AG09309 (cell line): Measurements from ENCODE around the gene ARL5C.
A peak's percentile ranks its signal among the peaks of the same experiment; 100 is the strongest.

ENCODE experiments used
- DNase-seq: peaks from one replicate; pipeline ENCODE4 v3.0.0-alpha.2; 2010; ENCODE audit warnings: low read depth
- H3K4me3 ChIP-seq: 2 replicates; pipeline ENCODE4 v1.5.1; 2011; ENCODE audit warnings: mild to moderate bottlenecking, low read depth, low read length, moderate library complexity; ENCODE audit not compliant: control insufficient read depth
- TF ChIP-seq, protein P1 (sequence below): IDR thresholded peaks from 2 replicates; pipeline ENCODE4 v1.5.1; 2011; ENCODE audit warnings: mild to moderate bottlenecking, low read depth, low read length, inconsistent platforms; ENCODE audit not compliant: insufficient read depth, control insufficient read depth; ENCODE audit errors: missing control alignments

The ARL5C gene

DNA sequence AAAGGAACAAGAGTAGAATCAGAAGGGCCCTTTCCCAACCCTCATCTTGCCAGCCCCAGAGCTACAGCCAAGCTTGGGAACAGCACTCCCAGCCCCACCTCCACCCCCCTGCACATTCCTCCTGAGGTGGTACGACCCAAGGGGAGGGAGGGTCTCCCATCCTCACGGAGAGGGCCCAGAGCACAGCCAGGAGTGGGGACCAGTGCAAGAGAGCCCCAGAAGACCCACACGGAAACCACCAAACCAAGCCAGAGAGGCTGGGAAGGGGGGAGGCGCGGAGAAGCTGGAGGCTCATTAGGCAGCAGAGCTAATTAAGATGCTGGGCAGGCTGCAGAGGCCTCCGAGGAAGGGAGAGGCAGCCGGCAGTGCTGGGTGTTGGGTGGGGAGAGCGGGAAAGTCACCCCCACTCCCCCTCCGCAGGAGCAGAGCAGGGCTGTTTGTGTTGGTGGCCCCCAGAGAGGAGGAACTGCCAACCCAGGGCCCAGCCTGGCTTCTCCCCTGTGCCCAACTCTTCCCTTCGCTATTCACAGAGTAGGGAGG lies 29.1 kb upstream of the ARL5C start:
- no peak for DNase-seq
- TF ChIP-seq, protein P1, sequence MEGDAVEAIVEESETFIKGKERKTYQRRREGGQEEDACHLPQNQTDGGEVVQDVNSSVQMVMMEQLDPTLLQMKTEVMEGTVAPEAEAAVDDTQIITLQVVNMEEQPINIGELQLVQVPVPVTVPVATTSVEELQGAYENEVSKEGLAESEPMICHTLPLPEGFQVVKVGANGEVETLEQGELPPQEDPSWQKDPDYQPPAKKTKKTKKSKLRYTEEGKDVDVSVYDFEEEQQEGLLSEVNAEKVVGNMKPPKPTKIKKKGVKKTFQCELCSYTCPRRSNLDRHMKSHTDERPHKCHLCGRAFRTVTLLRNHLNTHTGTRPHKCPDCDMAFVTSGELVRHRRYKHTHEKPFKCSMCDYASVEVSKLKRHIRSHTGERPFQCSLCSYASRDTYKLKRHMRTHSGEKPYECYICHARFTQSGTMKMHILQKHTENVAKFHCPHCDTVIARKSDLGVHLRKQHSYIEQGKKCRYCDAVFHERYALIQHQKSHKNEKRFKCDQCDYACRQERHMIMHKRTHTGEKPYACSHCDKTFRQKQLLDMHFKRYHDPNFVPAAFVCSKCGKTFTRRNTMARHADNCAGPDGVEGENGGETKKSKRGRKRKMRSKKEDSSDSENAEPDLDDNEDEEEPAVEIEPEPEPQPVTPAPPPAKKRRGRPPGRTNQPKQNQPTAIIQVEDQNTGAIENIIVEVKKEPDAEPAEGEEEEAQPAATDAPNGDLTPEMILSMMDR = no peak
- H3K4me3 ChIP-seq = no peak overlapping the region

DNA sequence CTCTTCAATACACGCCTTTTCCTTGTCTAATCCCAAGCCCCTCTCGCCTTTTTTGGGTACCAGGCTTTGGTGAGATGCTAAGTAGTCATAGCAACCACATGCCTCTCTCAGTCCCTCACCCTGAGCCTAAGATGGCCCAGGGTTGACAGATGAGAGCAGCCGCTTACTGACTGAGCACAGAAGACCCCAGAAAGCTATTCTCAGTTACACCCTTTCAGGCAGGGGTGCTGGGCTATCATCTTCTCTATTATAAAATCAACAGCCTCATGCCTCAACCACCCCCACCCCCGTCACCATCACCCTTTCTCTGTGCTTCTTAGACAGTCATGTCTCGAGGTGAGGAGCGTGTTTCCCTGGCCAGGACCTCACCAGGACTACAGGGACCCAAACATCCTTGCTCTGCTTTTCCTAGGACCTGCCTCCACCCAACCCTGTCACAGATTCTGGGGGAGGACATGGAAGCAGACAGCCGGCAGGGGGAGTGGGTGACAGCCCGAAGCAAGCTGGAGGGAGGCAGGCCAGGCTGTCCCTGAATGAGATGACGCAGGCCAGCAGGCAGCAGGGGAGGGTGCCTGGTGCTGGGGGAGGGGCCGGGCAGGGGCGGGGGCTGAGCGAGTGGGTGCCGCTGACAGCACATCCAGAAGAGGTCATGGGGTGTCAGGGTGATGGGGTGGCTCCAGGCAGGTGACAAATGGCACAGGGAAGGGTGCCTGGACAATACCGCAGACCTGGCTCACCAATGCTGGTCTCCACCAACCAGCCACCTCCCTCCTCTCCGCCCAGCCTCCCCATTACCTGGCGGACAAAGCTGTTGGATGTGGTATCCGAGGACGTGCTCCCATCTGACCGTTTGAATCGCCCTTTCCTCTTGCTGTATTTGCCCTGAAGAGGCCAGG lies 28.4 kb upstream of the ARL5C start:
- H3K4me3 ChIP-seq = no peak overlapping the region
- no peak for DNase-seq
- TF ChIP-seq, protein P1 = peak; percentile 48

DNA sequence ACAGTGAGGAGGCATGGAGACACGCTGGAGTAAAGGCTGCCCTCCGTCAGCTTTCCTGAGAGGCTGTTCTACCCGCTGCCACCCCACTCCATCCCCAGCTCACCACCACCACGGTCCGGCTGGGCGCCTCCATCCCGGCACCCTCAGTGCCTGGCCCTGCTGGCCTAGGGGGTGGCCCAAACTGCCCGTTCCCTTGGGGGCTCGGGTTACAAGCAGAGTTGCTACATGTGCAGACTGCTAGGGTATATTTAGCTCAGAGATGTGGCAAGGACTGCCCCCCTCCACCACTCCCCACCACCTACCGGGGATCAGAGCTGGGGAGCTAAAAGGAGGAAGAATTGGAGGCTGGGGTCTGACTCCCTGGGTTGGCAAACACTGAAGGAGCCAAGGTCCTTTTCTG lies 27.4 kb upstream of the ARL5C start:
- DNase-seq = no peak
- no peak overlapping the region for H3K4me3 ChIP-seq
- TF ChIP-seq, protein P1 = no peak

DNA sequence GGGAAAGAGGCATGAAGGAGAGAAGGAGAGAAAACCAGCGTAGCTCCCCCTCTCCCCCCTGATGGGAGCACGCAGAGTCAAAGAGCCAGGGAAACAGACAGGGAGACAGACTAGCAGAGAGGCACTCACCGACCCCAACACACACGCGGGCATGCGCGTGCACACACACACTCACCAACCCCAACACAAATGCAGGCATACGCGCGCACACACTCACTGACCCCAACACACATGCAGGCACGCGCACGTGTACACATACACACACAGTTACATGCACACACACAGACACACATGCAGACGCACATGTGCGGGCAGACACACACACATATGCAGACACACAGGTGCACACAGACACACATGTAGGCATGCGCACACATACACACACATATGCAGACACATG lies 26.9 kb upstream of the ARL5C start:
- TF ChIP-seq, protein P1 = no peak
- DNase-seq = no peak
- no peak overlapping the region for H3K4me3 ChIP-seq

DNA sequence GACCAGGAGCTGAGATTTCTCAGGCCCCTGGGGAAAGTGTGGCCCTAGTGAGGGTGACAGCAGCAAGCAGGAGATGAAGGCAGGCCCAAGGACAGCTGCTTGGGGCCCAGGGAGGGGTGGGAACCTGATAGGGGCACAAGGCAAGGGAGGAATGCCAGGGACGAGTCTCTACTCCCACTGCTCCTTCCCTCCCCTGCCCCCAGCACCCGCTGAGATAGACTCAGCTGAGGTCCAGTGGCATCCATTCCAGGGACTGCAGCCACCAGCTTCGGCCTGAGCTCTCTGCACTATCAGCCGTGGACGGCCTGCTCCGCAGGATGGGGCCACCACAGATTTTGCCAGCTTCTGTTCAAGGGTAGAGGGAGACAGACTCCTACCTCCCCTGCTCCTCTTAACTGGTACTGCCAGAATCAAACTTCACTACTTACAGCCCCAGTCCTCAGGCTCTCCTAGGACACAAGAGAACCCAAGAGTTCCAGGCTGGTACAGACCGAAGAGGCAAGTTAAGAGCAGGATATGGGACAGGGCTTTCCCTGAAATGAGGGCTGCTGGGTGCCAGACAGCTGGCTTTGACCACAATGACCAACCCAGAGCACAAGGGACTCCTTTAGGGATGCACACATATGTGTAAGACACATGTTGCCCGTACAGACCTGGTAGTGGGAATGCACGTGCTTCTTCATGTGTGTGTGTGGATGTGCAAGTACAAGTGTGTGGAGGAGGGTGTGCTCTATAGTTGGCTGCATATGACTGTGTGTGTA lies 26.0 kb upstream of the ARL5C start:
- H3K4me3 ChIP-seq = no peak overlapping the region
- TF ChIP-seq, protein P1 = no peak
- no peak for DNase-seq

DNA sequence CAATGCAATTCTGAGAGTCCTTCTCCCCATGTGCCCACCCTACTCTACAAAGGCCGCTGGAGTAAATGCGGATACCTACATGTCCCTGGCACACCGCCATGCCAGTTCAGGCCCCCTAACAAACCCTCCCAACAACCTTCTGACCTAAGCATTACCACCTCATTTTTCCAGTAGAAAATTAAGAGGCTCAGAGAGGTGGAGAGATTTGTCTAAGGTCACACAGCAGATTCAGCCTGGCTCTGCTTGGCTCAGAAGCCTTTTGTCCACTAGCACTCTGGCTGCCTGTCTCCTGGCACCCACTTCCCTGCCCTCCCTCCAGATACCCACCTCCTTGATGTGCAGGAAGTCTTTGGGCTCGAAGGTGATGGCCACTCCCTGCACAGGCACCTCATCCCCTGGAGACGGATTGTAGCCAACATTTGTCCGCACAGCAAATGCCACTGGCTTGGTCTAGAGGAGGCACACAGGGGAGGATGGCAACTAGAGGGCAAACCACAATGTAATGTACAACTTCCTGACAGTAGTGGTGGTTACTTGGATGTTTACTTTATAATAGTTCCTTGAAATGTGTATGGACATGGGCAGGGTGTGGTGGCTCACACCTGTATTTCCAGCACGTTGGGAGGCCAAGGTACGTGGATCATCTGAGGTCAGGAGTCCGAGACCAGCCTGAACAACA lies 21.3 kb upstream of the ARL5C start:
- no peak overlapping the region for H3K4me3 ChIP-seq
- TF ChIP-seq, protein P1 = no peak
- DNase-seq = no peak
